Measurements from ENCODE around the gene SCN1B. TPM values are rescaled to one million over a fixed set of nuclear protein-coding genes. Genes with fewer than 3 reads are reported as not detected.
"Not testable (repeated sequence)": the region's sequence is repeated elsewhere in the genome, so short reads cannot be mapped to it uniquely, and the experiment has no call there.

SCN1B gene
- total and polyA plus RNA-seq, 12 donors, result 24.5 to 70.5 (median 41.5) TPM

- peaks cover 0 to 24% (median 9%) of the 10 kb centered on the region in 9 donors for H3K4me1 ChIP-seq
- intact Hi-C loops (cut with DNase I), result loop anchor here in 1 of 10 donors (5.0 kb wide), 1 partner anchor 38 kb away; no protein-coding TSS in a partner anchor
- peak; percentile 54 to 70 for DNase-seq
- no peaks in the 10 kb centered on the region for H3K27me3 ChIP-seq
- H3K27ac ChIP-seq, result peak overlapping the region in 9 of 10 donors; percentile 44 to 81 (median 68)
- H3K4me3 ChIP-seq, result no peak overlapping the region
- ATAC-seq, result peak; percentile 32 to 94 (median 87)
- H3K9me3 ChIP-seq, result no peaks in the 10 kb centered on the region
- 37 to 38% methylated on average over 12 of the region's 12 CpGs for WGBS, 2 donors
- TF ChIP-seq CTCF (IDR thresholded peaks at IDR 0.05), result no peak
- H3K36me3 ChIP-seq, result no peaks in the 10 kb centered on the region
These were observed 18.7 kb downstream of the SCN1B start for GRCh38 chr19:35048911-35049411.

GRCh38 chr19:35049456-35049855 lies 19.2 kb downstream of the SCN1B start:
- no peak for TF ChIP-seq CTCF (IDR thresholded peaks at IDR 0.05)
- intact Hi-C loops (cut with DNase I), result loop anchor here in 1 of 10 donors (5.0 kb wide), 1 partner anchor 38 kb away; no protein-coding TSS in a partner anchor
- Histone ChIP-seq H3K4me3 (no peak overlapping the region), H3K27me3 (no peaks in the 10 kb centered on the region), H3K9me3 (no peaks in the 10 kb centered on the region), H3K36me3 (no peaks in the 10 kb centered on the region), H3K27ac (peak overlapping the region in 8 of 10 donors; percentile 44 to 81 (median 70)), H3K4me1 (peaks cover 0 to 19% (median 9%) of the 10 kb centered on the region in 9 donors)
- 64 to 70% methylated on average over 5 of the region's 5 CpGs for WGBS, 2 donors
- ATAC-seq (no peak), DNase-seq (no peak)

GRCh38 chr19:35050662-35051061 lies 20.4 kb downstream of the SCN1B start:
- WGBS, 2 donors, result 91 to 95% methylated on average over 2 of the region's 2 CpGs
- H3K27ac ChIP-seq, H3K9me3 ChIP-seq, H3K27me3 ChIP-seq, ATAC-seq, H3K4me3 ChIP-seq, H3K36me3 ChIP-seq, DNase-seq: not testable (repeated sequence)
- peaks cover 0 to 19% (median 9%) of the 10 kb centered on the region in 9 donors for H3K4me1 ChIP-seq
- intact Hi-C loops (cut with DNase I), result loop anchor here in 1 of 10 donors (5.0 kb wide), 1 partner anchor 37 kb away; no protein-coding TSS in a partner anchor

GRCh38 chr19:35051268-35051667 lies 21.0 kb downstream of the SCN1B start:
- intact Hi-C loops (cut with DNase I), result loop anchor here in 1 of 10 donors (5.0 kb wide), 1 partner anchor 36 kb away; no protein-coding TSS in a partner anchor
- not testable (repeated sequence) for H3K27me3 ChIP-seq, H3K27ac ChIP-seq, ATAC-seq, DNase-seq, H3K4me3 ChIP-seq, H3K9me3 ChIP-seq, H3K36me3 ChIP-seq
- peaks cover 0 to 19% (median 9%) of the 10 kb centered on the region in 9 donors for H3K4me1 ChIP-seq
- WGBS, 2 donors, result 96% methylated on average over 4 of the region's 4 CpGs

- intact Hi-C loops (cut with DNase I), result loop anchor here in 1 of 10 donors (5.0 kb wide), 1 partner anchor 36 kb away; no protein-coding TSS in a partner anchor
- peaks cover 0 to 7% (median 0%) of the 10 kb centered on the region in 7 donors for H3K27me3 ChIP-seq
- H3K27ac ChIP-seq, result no peak overlapping the region
- no peaks in the 10 kb centered on the region for H3K9me3 ChIP-seq
- WGBS, 2 donors, result 83% methylated on average over 5 of the region's 5 CpGs
- no peaks in the 10 kb centered on the region for H3K36me3 ChIP-seq
- H3K4me1 ChIP-seq, result peaks cover 0 to 19% (median 9%) of the 10 kb centered on the region in 9 donors
- H3K4me3 ChIP-seq, result no peak overlapping the region
- no peak for ATAC-seq
- TF ChIP-seq CTCF (IDR thresholded peaks at IDR 0.05), result no peak
- no peak for DNase-seq
These were observed 21.5 kb downstream of the SCN1B start for GRCh38 chr19:35051796-35052195.
